Limb (tissue), 2 donors: Measurements from ENCODE around the gene UPB1.
"Not testable (repeated sequence)": the region's sequence is repeated elsewhere in the genome, so short reads cannot be mapped to it uniquely, and the experiment has no call there.

Experiments
- DNase-seq, 2 donors: peaks; one replicate each; pipeline ENCODE4 v3.0.0-alpha.2; 2016; ENCODE audit errors: extremely low spot score in 2 of 2

Gene UPB1

GRCh38 chr22:24529898-24530297 lies 34.8 kb downstream of the UPB1 start:
- DNase-seq: no peak

GRCh38 chr22:24530968-24531367 lies 35.8 kb downstream of the UPB1 start:
- DNase-seq: not testable (repeated sequence)

DNA sequence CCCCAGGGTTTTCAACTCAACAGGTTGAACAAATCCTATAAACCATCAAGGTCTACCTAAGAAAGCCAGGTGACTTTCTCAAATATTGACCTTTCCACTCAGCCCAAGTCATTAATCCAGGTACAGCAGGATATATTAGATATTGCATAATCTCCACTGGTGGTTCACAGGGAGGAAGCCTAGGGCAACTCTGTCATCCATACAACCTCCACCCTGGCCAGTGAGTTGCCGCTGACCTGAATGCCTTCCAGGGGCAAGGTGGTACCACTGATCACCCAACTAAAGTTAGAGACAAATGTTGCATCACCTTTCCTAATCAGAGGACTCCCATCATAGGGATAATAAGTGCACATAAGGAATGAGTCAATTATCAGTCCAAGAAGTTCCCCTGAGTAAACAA lies 36.9 kb downstream of the UPB1 start:
- no peak for DNase-seq

GRCh38 chr22:24535348-24535747 lies 40.2 kb downstream of the UPB1 start:
- DNase-seq: no peak

DNA sequence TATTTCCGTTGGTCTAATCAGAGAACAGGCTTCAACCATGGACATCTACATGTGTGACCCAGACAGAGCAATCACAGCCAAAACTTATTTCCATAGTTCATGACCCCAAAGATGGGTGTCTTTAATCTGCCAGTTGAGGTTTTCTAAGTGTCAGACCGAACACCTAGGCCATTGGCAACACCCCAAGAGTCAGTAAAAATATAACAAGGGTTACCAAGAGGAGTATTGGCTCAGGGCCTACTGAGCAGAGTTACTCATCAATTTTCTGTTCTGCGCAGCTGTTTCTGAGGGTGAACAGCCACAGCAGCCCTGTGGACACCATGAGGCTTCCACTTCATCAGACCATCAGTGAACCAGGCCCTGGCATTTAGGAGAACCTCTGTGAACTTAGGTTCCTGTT lies 41.0 kb downstream of the UPB1 start:
- DNase-seq: no peak

GRCh38 chr22:24540470-24540869 lies 45.3 kb downstream of the UPB1 start:
- no peak for DNase-seq

DNA sequence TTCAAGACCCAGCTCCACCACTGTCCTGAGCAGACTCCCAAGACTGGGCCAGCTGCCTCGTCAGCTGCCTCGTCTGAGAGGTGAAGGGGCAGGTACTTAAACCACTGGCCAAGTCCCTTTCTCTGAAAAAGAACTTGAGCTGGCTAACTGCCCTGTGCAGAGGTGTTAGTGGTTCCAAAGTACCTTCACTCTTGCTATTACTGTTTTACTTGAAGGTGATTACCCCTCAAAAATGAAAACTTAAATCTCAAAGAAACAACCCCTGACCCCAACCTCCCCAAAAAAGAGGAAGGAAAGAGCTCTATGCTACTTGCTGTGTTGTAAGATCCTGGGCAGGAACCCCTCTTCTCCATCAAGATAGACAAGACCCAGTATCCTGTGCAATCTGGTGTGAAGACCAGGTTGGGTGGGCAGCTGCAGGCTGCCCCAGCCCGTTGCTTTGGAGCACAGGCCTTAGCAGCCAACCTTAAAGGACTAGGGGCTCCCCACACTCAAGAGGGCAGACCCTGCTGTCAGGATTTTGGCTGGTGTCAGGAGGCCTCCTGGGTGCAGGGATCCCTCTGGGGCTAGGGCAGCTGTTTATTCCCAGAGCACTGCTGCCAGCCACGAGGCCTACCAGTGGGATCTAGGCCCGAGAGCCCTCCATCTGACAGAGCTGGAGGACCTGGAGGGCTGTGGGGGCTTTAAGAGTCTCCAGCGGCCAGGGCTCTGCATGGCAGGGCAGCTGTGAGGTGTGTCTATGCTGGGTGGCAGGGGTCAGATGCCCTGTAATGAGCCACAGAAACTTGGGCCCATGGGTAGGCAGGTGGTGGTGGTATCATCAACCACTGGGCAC lies 46.8 kb downstream of the UPB1 start:
- no peak for DNase-seq

- DNase-seq: peak in 1 of 2 donors; percentile 31
Measured at GRCh38 chr22:24542641-24543040, 47.5 kb downstream of the UPB1 start.

- DNase-seq: no peak
Measured at GRCh38 chr22:24543185-24543601, 48.1 kb downstream of the UPB1 start.

GRCh38 chr22:24543679-24544243 lies 48.6 kb downstream of the UPB1 start:
- DNase-seq: no peak

DNA sequence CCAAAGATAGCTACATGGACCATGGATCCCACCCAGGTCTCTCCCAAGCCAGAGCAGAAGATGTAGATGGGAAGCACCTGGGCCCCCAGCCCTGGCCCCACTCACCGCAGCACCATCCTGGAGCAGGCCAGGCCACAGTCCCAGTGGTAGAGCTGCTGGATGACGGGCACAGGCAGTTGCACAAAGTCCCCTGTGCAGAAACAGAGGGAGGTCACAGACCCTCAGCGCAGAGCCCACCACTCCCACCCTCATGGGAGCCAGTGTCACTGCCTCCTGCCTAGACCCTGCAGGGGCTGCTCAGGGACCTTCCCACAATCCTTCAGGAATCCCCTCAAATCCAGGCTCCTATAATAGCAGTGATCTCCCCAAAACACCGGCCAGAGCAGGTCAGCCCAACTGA lies 53.7 kb downstream of the UPB1 start:
- DNase-seq: no peak

- no peak for DNase-seq
Measured at GRCh38 chr22:24550028-24550901, 55.1 kb downstream of the UPB1 start.

DNA sequence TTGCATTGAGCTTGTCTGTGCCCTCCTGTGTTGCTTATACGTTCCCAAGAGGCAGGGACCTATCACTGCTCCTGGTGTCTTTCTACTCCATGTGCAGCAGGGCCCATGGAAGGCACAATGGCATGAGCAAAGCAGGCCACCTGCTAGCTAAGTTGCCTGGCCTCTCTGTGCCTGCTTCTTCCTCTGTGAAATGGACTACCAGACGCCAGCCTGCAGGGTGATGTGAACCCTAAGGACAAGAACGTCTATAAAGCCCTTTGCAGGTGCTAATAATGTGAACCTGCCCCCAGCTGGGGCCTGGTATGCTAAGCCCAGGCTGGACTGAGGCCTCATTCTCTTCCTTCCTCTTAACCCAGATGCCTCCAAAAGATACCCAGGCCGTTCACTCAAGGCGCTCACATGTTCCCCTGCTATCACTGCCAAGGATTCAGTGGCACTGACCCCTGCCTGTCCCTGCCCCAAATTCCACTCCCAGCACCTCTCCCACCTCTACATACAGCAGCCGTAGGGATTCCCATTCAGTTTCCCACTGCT lies 55.8 kb downstream of the UPB1 start:
- no peak for DNase-seq

- not testable (repeated sequence) for DNase-seq
Measured at GRCh38 chr22:24552503-24553286, 57.6 kb downstream of the UPB1 start.

DNA sequence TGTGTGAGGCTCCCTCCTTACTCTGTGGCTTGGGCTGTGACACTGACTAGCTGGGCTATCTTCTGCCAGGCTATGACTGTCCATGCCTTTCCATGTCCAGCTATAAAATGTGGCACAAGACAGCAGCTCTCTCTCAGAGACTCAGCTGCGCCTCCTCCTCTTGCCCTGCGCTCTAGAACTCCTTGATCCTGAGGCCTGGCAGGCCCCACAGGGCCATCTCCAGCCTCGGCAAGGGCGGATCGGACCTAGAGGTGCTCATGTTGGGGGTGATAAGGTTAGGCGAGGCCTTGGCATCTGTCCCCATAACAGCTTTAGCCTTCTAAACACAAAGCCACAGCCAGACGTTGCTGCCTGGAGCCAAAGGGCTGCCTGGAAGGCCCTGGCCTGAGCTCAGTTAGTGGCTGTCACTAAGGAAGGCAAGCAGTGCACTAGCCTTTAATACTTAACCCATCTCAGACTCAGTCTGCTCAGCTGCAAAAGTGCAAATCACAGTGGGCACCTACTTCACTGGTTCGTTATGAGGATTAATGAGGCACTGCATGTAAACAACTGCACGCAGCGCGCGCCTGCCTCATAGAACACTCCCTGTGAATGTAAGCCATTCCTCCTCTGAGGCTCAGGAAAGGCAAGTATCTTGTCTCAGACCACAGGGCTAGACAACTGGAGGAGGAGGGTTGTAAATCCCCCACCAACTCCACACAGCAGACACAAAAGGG lies 58.6 kb downstream of the UPB1 start:
- DNase-seq: peak in 1 of 2 donors; percentile 35

- no peak for DNase-seq
Measured at GRCh38 chr22:24554313-24555164, 59.4 kb downstream of the UPB1 start, which contains the start of gene GUCD1. TSS of gene GUCD1 (minus strand) at chr22:24555138. CDS start at chr22:24554991, 147 bp downstream.

DNA sequence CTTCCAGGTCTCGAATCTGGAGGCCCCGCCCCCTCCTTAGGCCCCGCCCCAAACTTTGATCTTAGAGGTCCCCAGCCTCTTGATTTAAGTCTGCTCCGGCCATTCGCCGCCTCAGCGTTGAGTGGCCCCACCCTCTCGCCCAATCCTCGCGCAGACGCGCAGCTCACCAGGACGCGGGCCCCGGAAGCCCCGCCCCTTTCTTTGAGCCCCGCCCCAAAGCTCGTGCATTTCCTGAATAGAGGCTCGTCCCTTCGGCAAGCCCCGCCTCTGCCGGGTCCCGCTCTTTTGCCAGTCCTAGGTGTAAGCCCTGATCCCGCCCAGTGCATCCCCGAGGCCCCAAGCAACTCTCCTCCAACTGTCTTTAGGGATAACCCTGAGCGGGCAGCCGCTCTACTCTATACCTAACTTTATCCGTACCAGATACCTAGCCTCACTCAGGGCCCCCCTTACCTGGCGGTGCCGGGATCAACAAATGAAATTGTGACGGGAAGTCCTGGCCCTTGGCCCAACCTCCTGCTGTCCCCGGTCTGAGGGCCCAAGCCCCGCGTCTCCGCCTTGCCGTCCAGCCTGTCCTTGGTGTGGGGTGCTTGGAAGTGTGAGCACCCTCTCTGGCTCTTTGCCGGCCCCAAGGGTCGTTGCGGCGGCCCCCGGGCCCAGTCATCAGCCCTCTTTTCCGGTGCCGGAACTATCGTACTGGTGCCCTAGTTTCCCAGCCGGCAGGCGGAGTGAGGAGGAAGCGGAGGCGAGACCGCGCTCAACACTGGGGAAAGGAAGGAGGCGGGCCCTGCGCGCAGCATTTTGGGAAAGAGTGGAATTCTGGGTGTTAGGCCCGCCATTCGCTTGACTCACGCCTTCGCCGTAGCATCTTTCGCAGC lies 60.3 kb downstream of the UPB1 start, which contains the start of gene SNRPD3:
Gene SNRPD3 (plus strand): TSS at position 835 of the 875 bp plus-strand sequence. CDS start 1,676 bp downstream, outside the sequence.
- DNase-seq: peak; percentile 98 to 100

DNA sequence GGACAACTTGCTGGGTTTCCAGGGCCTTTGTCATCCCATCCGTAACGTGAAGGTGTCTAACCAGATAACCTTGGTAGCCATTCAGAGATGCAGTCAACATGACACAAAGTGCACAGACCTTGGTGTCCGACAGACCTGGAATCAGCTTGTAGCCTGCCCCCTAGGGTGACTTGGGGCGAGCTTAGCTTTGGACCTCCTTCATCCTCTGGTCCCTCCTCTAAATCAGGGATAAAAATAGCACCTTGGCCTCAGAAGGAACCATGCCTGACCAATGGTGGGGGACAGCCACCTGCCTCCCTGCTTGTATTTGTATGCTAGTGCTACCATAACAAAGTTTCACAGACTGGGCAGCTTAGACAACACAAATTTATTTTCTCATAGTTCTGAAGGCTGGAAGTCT lies 64.3 kb downstream of the UPB1 start:
- no peak for DNase-seq
